ENCODE data around the gene AP1G1. TPM values are rescaled to one million over a fixed set of nuclear protein-coding genes. Genes with fewer than 3 reads are reported as not detected.

AP1G1 gene
- total and polyA plus RNA-seq, 12 donors, result 22.8 to 132 (median 82.8) TPM

DNA sequence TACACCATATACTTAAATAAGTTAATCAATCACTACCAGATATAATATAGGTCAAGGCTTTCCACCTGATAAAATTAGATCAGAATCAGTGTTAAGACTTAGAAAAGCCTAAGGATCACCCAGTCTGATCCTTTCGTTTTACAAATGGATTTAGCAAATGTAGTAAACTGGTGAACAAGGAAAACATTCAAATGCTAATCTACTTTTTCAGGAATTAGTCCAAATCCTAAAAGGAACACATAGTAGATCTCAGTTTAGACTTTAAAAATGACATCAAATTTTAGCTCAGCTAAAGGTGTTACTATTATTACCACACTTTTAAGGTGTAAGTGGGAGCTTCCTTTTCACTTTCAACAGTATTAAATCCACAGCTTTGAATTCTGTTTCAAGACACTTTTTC lies 96.1 kb downstream of the AP1G1 start:
- WGBS, 4 donors, result 47 to 58% (median 52%) methylated on average over 1 of the region's 1 CpG
- Histone ChIP-seq H3K4me1 (replicated peaks in 1 of 2) (peaks cover 5 to 19% of the 10 kb centered on the region in 2 donors), H3K9me3 (replicated peaks in 1 of 3) (no peaks in the 10 kb centered on the region), H3K27me3 (no peaks in the 10 kb centered on the region), H3K27ac (no peak overlapping the region), H3K36me3 (replicated peaks in 1 of 2) (no peaks in the 10 kb centered on the region), H3K4me3 (no peak overlapping the region)
- TF ChIP-seq, protein P1, sequence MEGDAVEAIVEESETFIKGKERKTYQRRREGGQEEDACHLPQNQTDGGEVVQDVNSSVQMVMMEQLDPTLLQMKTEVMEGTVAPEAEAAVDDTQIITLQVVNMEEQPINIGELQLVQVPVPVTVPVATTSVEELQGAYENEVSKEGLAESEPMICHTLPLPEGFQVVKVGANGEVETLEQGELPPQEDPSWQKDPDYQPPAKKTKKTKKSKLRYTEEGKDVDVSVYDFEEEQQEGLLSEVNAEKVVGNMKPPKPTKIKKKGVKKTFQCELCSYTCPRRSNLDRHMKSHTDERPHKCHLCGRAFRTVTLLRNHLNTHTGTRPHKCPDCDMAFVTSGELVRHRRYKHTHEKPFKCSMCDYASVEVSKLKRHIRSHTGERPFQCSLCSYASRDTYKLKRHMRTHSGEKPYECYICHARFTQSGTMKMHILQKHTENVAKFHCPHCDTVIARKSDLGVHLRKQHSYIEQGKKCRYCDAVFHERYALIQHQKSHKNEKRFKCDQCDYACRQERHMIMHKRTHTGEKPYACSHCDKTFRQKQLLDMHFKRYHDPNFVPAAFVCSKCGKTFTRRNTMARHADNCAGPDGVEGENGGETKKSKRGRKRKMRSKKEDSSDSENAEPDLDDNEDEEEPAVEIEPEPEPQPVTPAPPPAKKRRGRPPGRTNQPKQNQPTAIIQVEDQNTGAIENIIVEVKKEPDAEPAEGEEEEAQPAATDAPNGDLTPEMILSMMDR (IDR thresholded peaks at IDR 0.05), result no peak
- no peak for TF ChIP-seq POLR2A (IDR thresholded peaks at IDR 0.05)
- DNase-seq, result no peak
- intact Hi-C loops (cut with DNase I), result no loop called here

DNA sequence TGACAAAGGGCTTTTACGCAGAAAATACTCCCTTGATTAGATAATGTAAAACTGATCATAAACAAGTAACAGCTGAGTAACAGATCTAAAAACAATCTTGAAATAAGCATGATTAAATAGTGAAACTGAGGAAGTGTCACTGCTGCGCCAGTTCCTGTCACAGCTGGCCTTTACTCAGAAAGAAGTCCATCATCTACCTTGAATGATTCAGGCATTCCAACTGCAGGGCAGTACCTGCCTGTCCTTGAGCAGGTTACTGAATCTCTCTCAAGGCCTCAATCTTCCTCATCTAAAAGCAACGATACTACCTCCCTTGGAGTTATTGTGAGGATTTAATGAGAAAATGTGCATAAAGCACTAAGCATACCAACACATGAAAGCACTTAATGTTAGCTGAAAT lies 96.8 kb downstream of the AP1G1 start:
- no peaks in the 10 kb centered on the region for H3K27me3 ChIP-seq
- TF ChIP-seq, protein P1 (IDR thresholded peaks at IDR 0.05), result no peak
- TF ChIP-seq POLR2A (IDR thresholded peaks at IDR 0.05), result no peak

DNA sequence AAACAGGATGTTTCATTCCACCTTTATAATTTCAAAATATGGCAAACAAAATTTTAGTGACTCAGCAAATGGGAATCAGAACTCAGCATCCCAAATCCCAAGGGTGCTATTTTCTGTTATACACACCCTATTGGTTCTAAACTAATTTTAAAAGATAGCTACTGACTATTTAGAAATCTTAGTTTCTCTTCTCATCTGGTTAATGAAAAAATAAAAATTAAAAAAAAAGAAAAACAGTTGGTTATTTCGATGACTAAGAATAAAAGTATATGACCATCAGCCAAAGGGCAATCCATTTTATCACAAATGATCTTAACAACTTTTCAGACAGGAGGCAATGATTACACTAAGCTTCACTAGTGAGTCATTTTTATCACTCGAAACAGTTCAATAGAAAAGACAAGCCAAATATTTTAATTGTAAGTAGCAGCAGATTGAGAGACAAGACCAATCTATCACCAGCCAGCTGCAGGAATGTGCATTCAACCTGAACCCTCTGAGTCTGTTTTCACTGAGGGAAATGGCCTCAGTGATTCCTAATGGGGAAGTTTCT lies 99.3 kb downstream of the AP1G1 start:
- intact Hi-C loops (cut with DNase I), result no loop called here
- WGBS, 4 donors, result 35 to 51% (median 42%) methylated on average over 2 of the region's 2 CpGs
- Histone ChIP-seq H3K27ac (peak overlapping the region in 1 of 5 donors; percentile 65), H3K4me3 (no peak overlapping the region), H3K36me3 (replicated peaks in 1 of 2) (no peaks in the 10 kb centered on the region), H3K27me3 (no peaks in the 10 kb centered on the region), H3K9me3 (replicated peaks in 1 of 3) (no peaks in the 10 kb centered on the region), H3K4me1 (replicated peaks in 1 of 2) (peaks cover 5 to 19% of the 10 kb centered on the region in 2 donors)
- DNase-seq, result no peak
- TF ChIP-seq, protein P1 (IDR thresholded peaks at IDR 0.05), result no peak
- TF ChIP-seq POLR2A (IDR thresholded peaks at IDR 0.05), result no peak

More for the DNA sequence above, 96.8 kb downstream of the AP1G1 start:
- H3K4me3 ChIP-seq, result no peak overlapping the region
- no peaks in the 10 kb centered on the region for H3K9me3 ChIP-seq (replicated peaks in 1 of 3)
- intact Hi-C loops (cut with DNase I), result no loop called here
- H3K36me3 ChIP-seq (replicated peaks in 1 of 2), result no peaks in the 10 kb centered on the region
- H3K4me1 ChIP-seq (replicated peaks in 1 of 2), result peaks cover 5 to 19% of the 10 kb centered on the region in 2 donors
- no peak for DNase-seq
- WGBS, 4 donors, result 58 to 78% (median 66%) methylated on average over 3 of the region's 3 CpGs
- H3K27ac ChIP-seq, result no peak overlapping the region

DNA sequence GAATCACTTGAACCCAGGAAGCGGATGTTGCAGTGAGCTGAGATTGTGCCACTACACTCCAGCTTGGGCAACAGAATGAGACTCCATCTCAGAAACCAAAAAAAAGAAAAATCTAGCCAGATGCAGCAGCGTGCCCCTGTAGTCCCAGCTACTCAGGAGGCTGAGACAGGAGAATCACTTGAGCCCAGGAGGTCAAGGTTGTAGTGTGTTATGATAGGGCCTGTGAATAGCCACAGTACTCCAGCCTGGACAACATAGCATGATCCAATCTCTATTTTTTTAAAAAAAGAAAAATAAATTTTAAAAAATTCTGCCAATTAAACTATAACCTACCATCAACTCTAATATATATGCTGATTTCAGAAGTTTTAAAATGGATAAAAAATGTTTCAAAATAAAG lies 99.9 kb downstream of the AP1G1 start:
- DNase-seq, result no peak
- intact Hi-C loops (cut with DNase I), result no loop called here
- no peaks in the 10 kb centered on the region for H3K36me3 ChIP-seq (replicated peaks in 1 of 2)
- peaks cover 5 to 19% of the 10 kb centered on the region in 2 donors for H3K4me1 ChIP-seq (replicated peaks in 1 of 2)
- no peak for TF ChIP-seq POLR2A (IDR thresholded peaks at IDR 0.05)
- TF ChIP-seq, protein P1 (IDR thresholded peaks at IDR 0.05), result no peak
- H3K27ac ChIP-seq, result no peak overlapping the region
- no peak overlapping the region for H3K4me3 ChIP-seq
- no peaks in the 10 kb centered on the region for H3K9me3 ChIP-seq (replicated peaks in 1 of 3)
- H3K27me3 ChIP-seq, result no peaks in the 10 kb centered on the region
- WGBS, 4 donors, result 93 to 100% (median 98%) methylated on average over 2 of the region's 2 CpGs
